Astrocyte (in vitro differentiated cells and primary cell): ENCODE measurements around the gene ERAP2. TPM values are rescaled to one million over a fixed set of nuclear protein-coding genes. Genes with fewer than 3 reads are reported as not detected.

Source experiments
- DNase-seq: peaks from one replicate; pipeline ENCODE4 v3.0.0-alpha.2; 2010; ENCODE audit warnings: low read depth
- FAIRE-seq: peaks from 2 replicates; lab custom pipeline; 2011; peaks lifted over from hg19 to GRCh38; lab: Jason Lieb, UNC
- H2AFZ ChIP-seq: 2 replicates; pipeline ENCODE4 v1.6.0; 2012; ENCODE audit warnings: low read depth, low read length, inconsistent platforms
- H3K27ac ChIP-seq: 2 replicates; pipeline ENCODE4 v1.5.1; 2011; ENCODE audit warnings: low read depth, low read length, inconsistent platforms
- H3K27me3 ChIP-seq: 2 replicates; pipeline ENCODE4 v1.6.0; 2011; ENCODE audit warnings: low read length, inconsistent platforms; ENCODE audit not compliant: insufficient read depth
- H3K36me3 ChIP-seq: 2 replicates; pipeline ENCODE4 v1.5.1; 2011; ENCODE audit warnings: low read length, inconsistent platforms; ENCODE audit not compliant: insufficient read depth
- H3K4me1 ChIP-seq: 2 replicates; pipeline ENCODE4 v1.5.1; 2011; ENCODE audit warnings: low read length, inconsistent platforms; ENCODE audit not compliant: insufficient read depth
- H3K4me2 ChIP-seq: 2 replicates; pipeline ENCODE4 v1.6.0; 2012; ENCODE audit warnings: low read length, inconsistent platforms
- H3K4me3 ChIP-seq: 2 replicates; pipeline ENCODE4 v1.5.1; 2011; ENCODE audit warnings: low read depth, mild to moderate bottlenecking, low read length, inconsistent platforms; ENCODE audit not compliant: insufficient read depth
- H3K79me2 ChIP-seq: 2 replicates; pipeline ENCODE4 v1.6.0; 2012; ENCODE audit warnings: mild to moderate bottlenecking, low read length, inconsistent platforms; ENCODE audit not compliant: insufficient read depth
- H3K9ac ChIP-seq: 2 replicates; pipeline ENCODE4 v1.6.0; 2012; ENCODE audit warnings: mild to moderate bottlenecking, low read length, inconsistent platforms
- H3K9me3 ChIP-seq: 2 replicates; pipeline ENCODE4 v1.5.1; 2012; ENCODE audit warnings: low read depth, mild to moderate bottlenecking, low read length, inconsistent platforms; ENCODE audit not compliant: insufficient read depth
- H4K20me1 ChIP-seq: 2 replicates; pipeline ENCODE4 v1.6.0; 2012; ENCODE audit warnings: low read length, inconsistent platforms; ENCODE audit not compliant: insufficient read depth
- H3K27ac Mint-ChIP-seq: one replicate; pipeline ENCODE4 v1.8.0; 2021; ENCODE audit warnings: mild to moderate bottlenecking, mixed read lengths; ENCODE audit not compliant: unreplicated experiment
- H3K27me3 Mint-ChIP-seq: one replicate; pipeline ENCODE4 v1.8.0; 2021; ENCODE audit warnings: low read depth, mixed read lengths; ENCODE audit not compliant: unreplicated experiment
- H3K36me3 Mint-ChIP-seq: one replicate; pipeline ENCODE4 v1.8.0; 2021; ENCODE audit warnings: low read depth, mixed read lengths; ENCODE audit not compliant: unreplicated experiment
- H3K4me1 Mint-ChIP-seq: one replicate; pipeline ENCODE4 v1.8.0; 2021; ENCODE audit warnings: low read depth, mixed read lengths; ENCODE audit not compliant: unreplicated experiment
- H3K4me3 Mint-ChIP-seq: one replicate; pipeline ENCODE4 v1.8.0; 2021; ENCODE audit warnings: mild to moderate bottlenecking, moderate library complexity, mixed read lengths; ENCODE audit not compliant: unreplicated experiment
- H3K9me3 Mint-ChIP-seq: one replicate; pipeline ENCODE4 v1.8.0; 2021; ENCODE audit warnings: mild to moderate bottlenecking, mixed read lengths; ENCODE audit not compliant: unreplicated experiment
- EZH2 ChIP-seq: IDR thresholded peaks from 2 replicates; pipeline ENCODE4 v1.6.1; 2012; ENCODE audit warnings: mild to moderate bottlenecking, low read length, inconsistent platforms; ENCODE audit not compliant: insufficient read depth
- total RNA-seq: library from RNA; stranded (reverse); gene quantifications from 2 replicates; pipeline ENCODE4 v1.2.1, GENCODE V29; 2021
- TF ChIP-seq, protein P1 (sequence below): IDR thresholded peaks from 2 replicates; pipeline ENCODE4 v1.5.1; 2011; ENCODE audit warnings: low read depth, mild to moderate bottlenecking, inconsistent platforms, low read length, moderate library complexity; ENCODE audit not compliant: insufficient read depth

The ERAP2 gene
- total RNA-seq, 1 donor from 2014 or later, result 2.5 TPM

DNA sequence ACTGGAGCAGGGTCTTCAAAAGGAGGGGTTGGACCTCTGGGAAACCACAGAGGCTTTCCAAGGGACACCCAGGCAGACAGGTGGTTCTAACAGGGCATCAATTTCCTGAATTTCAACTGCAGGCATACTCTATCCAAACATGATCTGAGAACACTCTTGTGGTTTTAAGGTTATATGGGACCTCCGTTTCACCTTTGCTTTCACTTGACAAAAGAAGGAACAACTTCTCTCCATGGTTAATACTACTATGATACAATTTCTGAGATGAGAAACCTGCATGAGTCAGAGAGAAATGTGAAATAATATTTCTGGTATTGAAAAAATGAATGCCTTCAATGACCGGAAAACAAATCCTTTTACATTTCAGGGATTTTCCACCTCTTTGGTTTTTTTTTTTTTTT is 40.5 kb upstream of the ERAP2 start:
- H3K4me3 Mint-ChIP-seq, result no peak overlapping the region
- no peaks in the 10 kb centered on the region for H3K4me1 Mint-ChIP-seq

DNA sequence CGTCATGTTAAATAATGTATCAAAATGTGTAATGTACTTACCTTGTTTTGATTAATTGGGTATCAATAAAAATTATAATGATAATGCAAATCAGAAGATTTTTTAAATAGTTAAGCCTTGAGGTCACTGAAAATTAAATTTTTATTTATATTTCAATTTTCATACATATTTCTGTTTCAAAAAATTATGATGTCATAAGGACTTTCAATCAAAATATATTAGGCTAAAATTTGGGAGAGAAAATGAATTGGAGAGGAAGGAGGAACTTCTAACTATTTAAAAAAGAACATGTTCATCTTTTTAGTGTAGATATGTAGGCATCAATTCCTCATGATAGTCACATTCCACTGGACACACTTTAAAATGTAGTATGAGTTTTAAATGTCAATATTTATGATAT is 39.5 kb upstream of the ERAP2 start:
- no peaks in the 10 kb centered on the region for H3K79me2 ChIP-seq
- Mint-ChIP-seq H3K27me3 (peaks cover 3% of the 10 kb centered on the region), H3K4me3 (no peak overlapping the region), H3K27ac (no peak overlapping the region), H3K36me3 (no peaks in the 10 kb centered on the region), H3K4me1 (no peaks in the 10 kb centered on the region), H3K9me3 (no peaks in the 10 kb centered on the region)
- no peak for TF ChIP-seq EZH2
- TF ChIP-seq, protein P1, sequence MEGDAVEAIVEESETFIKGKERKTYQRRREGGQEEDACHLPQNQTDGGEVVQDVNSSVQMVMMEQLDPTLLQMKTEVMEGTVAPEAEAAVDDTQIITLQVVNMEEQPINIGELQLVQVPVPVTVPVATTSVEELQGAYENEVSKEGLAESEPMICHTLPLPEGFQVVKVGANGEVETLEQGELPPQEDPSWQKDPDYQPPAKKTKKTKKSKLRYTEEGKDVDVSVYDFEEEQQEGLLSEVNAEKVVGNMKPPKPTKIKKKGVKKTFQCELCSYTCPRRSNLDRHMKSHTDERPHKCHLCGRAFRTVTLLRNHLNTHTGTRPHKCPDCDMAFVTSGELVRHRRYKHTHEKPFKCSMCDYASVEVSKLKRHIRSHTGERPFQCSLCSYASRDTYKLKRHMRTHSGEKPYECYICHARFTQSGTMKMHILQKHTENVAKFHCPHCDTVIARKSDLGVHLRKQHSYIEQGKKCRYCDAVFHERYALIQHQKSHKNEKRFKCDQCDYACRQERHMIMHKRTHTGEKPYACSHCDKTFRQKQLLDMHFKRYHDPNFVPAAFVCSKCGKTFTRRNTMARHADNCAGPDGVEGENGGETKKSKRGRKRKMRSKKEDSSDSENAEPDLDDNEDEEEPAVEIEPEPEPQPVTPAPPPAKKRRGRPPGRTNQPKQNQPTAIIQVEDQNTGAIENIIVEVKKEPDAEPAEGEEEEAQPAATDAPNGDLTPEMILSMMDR, result no peak
- H3K27ac ChIP-seq, result no peak overlapping the region
- no peak overlapping the region for H3K9ac ChIP-seq
- H3K4me1 ChIP-seq, result no peaks in the 10 kb centered on the region
- H2AFZ ChIP-seq, result no peak overlapping the region
- DNase-seq (no peak), FAIRE-seq (no peak)
- no peaks in the 10 kb centered on the region for H3K9me3 ChIP-seq
- H4K20me1 ChIP-seq, result no peaks in the 10 kb centered on the region
- no peaks in the 10 kb centered on the region for H3K36me3 ChIP-seq
- H3K4me2 ChIP-seq, result no peak overlapping the region
- H3K27me3 ChIP-seq, result no peaks in the 10 kb centered on the region
- no peak overlapping the region for H3K4me3 ChIP-seq

More for the DNA sequence above, 40.5 kb upstream of the ERAP2 start:
- FAIRE-seq, result no peak
- Histone ChIP-seq H3K79me2 (no peaks in the 10 kb centered on the region), H4K20me1 (no peaks in the 10 kb centered on the region), H3K4me2 (no peak overlapping the region), H3K27me3 (no peaks in the 10 kb centered on the region), H3K4me3 (no peak overlapping the region), H3K9me3 (no peaks in the 10 kb centered on the region), H3K27ac (no peak overlapping the region), H3K36me3 (no peaks in the 10 kb centered on the region), H3K9ac (no peak overlapping the region), H2AFZ (no peak overlapping the region), H3K4me1 (no peaks in the 10 kb centered on the region)
- DNase-seq, result no peak
- Mint-ChIP-seq H3K9me3 (no peaks in the 10 kb centered on the region), H3K27ac (no peak overlapping the region), H3K36me3 (no peaks in the 10 kb centered on the region), H3K27me3 (peaks cover 6% of the 10 kb centered on the region)
- TF ChIP-seq, protein P1, result no peak
- TF ChIP-seq EZH2, result no peak

DNA sequence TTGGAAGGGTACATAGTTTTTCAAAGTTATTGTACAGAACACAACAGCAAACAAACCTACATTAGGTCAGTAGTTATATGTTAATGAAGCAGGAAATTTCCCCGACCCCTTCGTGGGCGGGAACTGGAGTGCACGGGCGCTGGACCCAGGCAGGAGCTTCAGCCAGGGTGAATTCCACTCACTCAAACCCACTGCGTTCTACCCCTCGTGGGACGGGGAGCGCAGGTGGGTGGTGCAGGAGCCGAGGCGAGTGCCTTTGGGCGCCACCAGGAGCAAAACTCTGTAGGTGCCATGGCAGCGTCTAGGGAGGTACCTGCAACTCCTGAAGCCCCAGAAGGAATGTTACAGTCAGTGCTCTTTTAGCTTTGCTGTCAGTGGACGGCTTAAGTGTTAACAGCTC is 39.0 kb upstream of the ERAP2 start:
- Mint-ChIP-seq H3K27ac (no peak overlapping the region), H3K36me3 (no peaks in the 10 kb centered on the region), H3K4me1 (no peaks in the 10 kb centered on the region), H3K9me3 (no peaks in the 10 kb centered on the region), H3K4me3 (no peak overlapping the region), H3K27me3 (no peaks in the 10 kb centered on the region)
- no peak overlapping the region for H2AFZ ChIP-seq
- FAIRE-seq (no peak), DNase-seq (no peak)
- H3K36me3 ChIP-seq, result no peaks in the 10 kb centered on the region
- TF ChIP-seq, protein P1, result no peak
- no peak for TF ChIP-seq EZH2
- H3K4me1 ChIP-seq, result no peaks in the 10 kb centered on the region
- no peaks in the 10 kb centered on the region for H3K27me3 ChIP-seq
- no peak overlapping the region for H3K9ac ChIP-seq
- H3K4me3 ChIP-seq, result no peak overlapping the region
- no peaks in the 10 kb centered on the region for H3K79me2 ChIP-seq
- H3K4me2 ChIP-seq, result no peak overlapping the region
- no peaks in the 10 kb centered on the region for H3K9me3 ChIP-seq
- H4K20me1 ChIP-seq, result no peaks in the 10 kb centered on the region
- no peak overlapping the region for H3K27ac ChIP-seq
